ENCODE data around the gene PASK.

PASK gene

GRCh38 chr2:241150660-241151530 is 1.6 kb upstream of the PASK start:
- in situ Hi-C loops (cut with HindIII; ENCODE audit: low sequenced_read_pairs), result no loop called here
- DNase-seq (ENCODE audit: low read depth), result no peak
- peak overlapping the region; percentile 77 for H3K4me3 ChIP-seq (ENCODE audit: low read depth, low read length)
- TF ChIP-seq CTCF (IDR thresholded peaks at IDR 0.05; ENCODE audit: low read depth, low read length, missing control alignments), result no peak

- no peak for TF ChIP-seq CTCF (IDR thresholded peaks at IDR 0.05; ENCODE audit: low read depth, low read length, missing control alignments)
- in situ Hi-C loops (cut with HindIII; ENCODE audit: low sequenced_read_pairs), result no loop called here
- peak within 1 kb of the TSS; percentile 77 for H3K4me3 ChIP-seq (ENCODE audit: low read depth, low read length)
- peak; percentile 84 for DNase-seq (ENCODE audit: low read depth)
Measured at GRCh38 chr2:241149925-241150659, 820 bp upstream of the PASK start, which contains the start of gene PPP1R7. TSS of gene PPP1R7 (plus strand) at chr2:241150467. CDS start at chr2:241150496, 29 bp downstream.

DNA sequence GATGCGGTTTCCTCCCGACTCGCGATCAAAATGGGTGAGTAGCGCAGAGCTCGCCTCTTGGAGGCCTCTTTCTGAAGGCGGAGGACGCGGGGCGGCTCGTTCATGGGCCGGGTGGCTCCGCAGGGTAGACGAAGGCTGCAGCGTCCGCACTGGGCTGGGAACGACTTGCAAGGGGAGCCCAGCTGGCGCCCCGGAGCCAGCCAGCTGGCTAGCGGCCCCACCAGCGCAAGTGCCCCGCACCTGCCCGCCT is 328 bp upstream of the PASK start:
- peak overlapping the region; percentile 77 for H3K4me3 ChIP-seq (ENCODE audit: low read depth, low read length)
- TF ChIP-seq CTCF (IDR thresholded peaks at IDR 0.05; ENCODE audit: low read depth, low read length, missing control alignments), result no peak
- in situ Hi-C loops (cut with HindIII; ENCODE audit: low sequenced_read_pairs), result no loop called here
- no peak for DNase-seq (ENCODE audit: low read depth)

DNA sequence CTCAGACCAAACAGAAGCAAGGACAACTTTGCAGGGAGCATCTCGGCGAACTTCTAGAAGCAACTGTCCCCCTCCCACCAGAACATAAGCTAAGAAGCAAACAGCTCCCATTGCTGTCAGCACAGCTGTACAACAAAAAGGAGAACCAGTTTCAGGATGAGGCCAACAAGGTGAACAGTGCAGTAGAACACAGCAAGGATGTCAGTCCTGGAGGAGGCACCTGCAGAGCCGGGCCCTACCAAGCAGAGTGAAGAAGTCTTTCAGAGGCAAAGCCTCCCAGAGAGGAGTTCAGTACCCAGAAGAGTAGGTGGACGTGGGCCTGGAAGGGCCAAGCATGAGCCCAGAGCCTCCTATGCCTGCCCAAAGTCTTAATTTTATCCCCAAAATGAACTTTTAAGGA is 1.0 kb downstream of the PASK start:
- in situ Hi-C loops (cut with HindIII; ENCODE audit: low sequenced_read_pairs), result no loop called here
- peak overlapping the region; percentile 77 for H3K4me3 ChIP-seq (ENCODE audit: low read depth, low read length)
- no peak for TF ChIP-seq CTCF (IDR thresholded peaks at IDR 0.05; ENCODE audit: low read depth, low read length, missing control alignments)
- no peak for DNase-seq (ENCODE audit: low read depth)

DNA sequence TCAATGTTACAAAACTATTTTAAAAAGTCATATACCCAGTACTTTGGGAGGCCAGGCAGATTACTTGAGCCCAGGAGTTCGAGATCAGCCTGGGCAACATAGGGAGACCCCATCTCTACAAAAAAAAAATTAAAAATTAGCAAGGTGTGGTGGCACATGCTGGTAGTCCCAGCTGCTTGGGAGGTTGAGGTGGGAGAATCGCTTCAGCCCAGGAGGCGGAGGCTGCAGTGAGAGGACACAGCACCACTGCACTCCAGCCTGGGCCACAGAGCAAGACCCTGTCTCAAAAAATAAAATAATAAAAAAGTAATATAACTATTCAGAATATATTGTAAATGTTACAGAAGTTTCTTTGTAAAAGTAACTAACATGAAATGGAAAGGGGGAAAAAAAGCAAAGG is 1.9 kb downstream of the PASK start:
- TF ChIP-seq CTCF (IDR thresholded peaks at IDR 0.05; ENCODE audit: low read depth, low read length, missing control alignments), result no peak
- no peak for DNase-seq (ENCODE audit: low read depth)
- in situ Hi-C loops (cut with HindIII; ENCODE audit: low sequenced_read_pairs), result no loop called here
- no peak overlapping the region for H3K4me3 ChIP-seq (ENCODE audit: low read depth, low read length)

- no peak overlapping the region for H3K4me3 ChIP-seq (ENCODE audit: low read depth, low read length)
- in situ Hi-C loops (cut with HindIII; ENCODE audit: low sequenced_read_pairs), result no loop called here
- DNase-seq (ENCODE audit: low read depth), result no peak
- no peak for TF ChIP-seq CTCF (IDR thresholded peaks at IDR 0.05; ENCODE audit: low read depth, low read length, missing control alignments)
Measured at GRCh38 chr2:241146286-241146685, 3.0 kb downstream of the PASK start.

Measured in astrocyte of the cerebellum (primary cell).